Pancreas (tissue), 10 donors: ENCODE measurements around the gene CELF4. TPM values are rescaled to one million over a fixed set of nuclear protein-coding genes. Genes with fewer than 3 reads are reported as not detected.

Experiments
- ATAC-seq, 4 donors: fragments of 200-7000 bp; cut with Tn5 transposase; one replicate each; pipeline versions ENCODE4 v1.8.0 to v1.9.1; 2020; ENCODE audit warnings: mild to moderate bottlenecking in 4 of 4, moderate library complexity in 4 of 4
- DNase-seq, 6 donors: peaks; one replicate each; pipeline ENCODE4 v3.0.0-alpha.2; 2020
- FAIRE-seq: peaks from 2 replicates; lab custom pipeline; 2012; peaks lifted over from hg19 to GRCh38; lab: Jason Lieb, UNC
- H3K27ac ChIP-seq, 4 donors: fragments of 200-600 bp; sonication (generic); 1 replicate in 3 of 4; 2 replicates in 1 of 4; pipeline versions ENCODE4 v1.5.0 to v1.8.0; 2020
- H3K27me3 ChIP-seq, 4 donors: fragments of 200-600 bp; one replicate each; pipeline ENCODE4 v1.8.0; 2021
- H3K36me3 ChIP-seq, 3 donors: fragments of 200-600 bp; sonication (generic) in 1 of 3; one replicate each; pipeline versions ENCODE4 v1.5.0 to v1.8.0; 2020 to 2021
- H3K4me1 ChIP-seq, 3 donors: fragments of 200-600 bp; one replicate each; pipeline ENCODE4 v1.8.0; 2021
- H3K4me3 ChIP-seq, 4 donors: fragments of 200-600 bp; sonication (generic) in 2 of 4; one replicate each; pipeline versions ENCODE4 v1.5.0 to v1.8.0; 2020 to 2021
- H3K9me3 ChIP-seq, 4 donors: fragments of 200-600 bp; one replicate each; pipeline ENCODE4 v1.8.0; 2021
- CTCF ChIP-seq, 4 donors: fragments of 200-600 bp; sonication (generic) in 3 of 4; IDR thresholded peaks; one replicate each; pipeline versions ENCODE4 v1.5.0 to v1.8.0; 2021; ENCODE audit warnings: antibody characterized with exemption in 4 of 4
- WGBS, 2 donors: extraction: QIAGEN DNeasy Blood & Tissue Kit; methylation state at CpG; one replicate each; pipeline ENCODE4 v1.1.7; 2013; 5-methylcytosine and 5-hydroxymethylcytosine counted together
- intact Hi-C, 3 donors: fragments of 100-400 bp; cut with DNase I; formaldehyde crosslinking; loops; one replicate each; pipeline versions ENCODE4 v1.11.1 to v1.14.2; 2022
- polyA plus RNA-seq, 2 donors: library from polyadenylated mRNA; stranded (reverse); fragments of 200-250 nt; gene quantifications; one replicate each; pipeline ENCODE4 v1.2.3, GENCODE V29; 2013
- total RNA-seq, 6 donors: library from RNA; stranded (reverse); fragmentation: NEBNext Ultra II Directional in 4 of 6; extraction: Animal tissue kit (Norgen Biotek cat#: 25700) in 4 of 6; gene quantifications; one replicate each; pipeline versions ENCODE4 v1.2.1 to v1.2.4, GENCODE V29; 2021 to 2023
- donor health status: healthy with polysubstance abuse.
- donor health status: DM: no; HTN: no; CAD: no; lungs with moderate emphysema.
- donor health status: DM: no; HTN: no; CAD: no.
- donor health status: control.
- donor health status: control.
- donor health status: Bipolar disorder and iron deficiency.
- donor health status: DM: yes; HTN: yes; CAD: no.
- donor health status: DM: no; HTN: no; CAD: no.
- donor health status: DM: no; HTN: no; CAD: no.
- donor health status: DM: yes; HTN: yes; CAD: no.

The CELF4 gene
- total and polyA plus RNA-seq, 8 donors, result 1.0 to 10.0 (median 2.8) TPM

- Histone ChIP-seq H3K27ac (no peak overlapping the region), H3K36me3 (no peaks in the 10 kb centered on the region), H3K27me3 (no peaks in the 10 kb centered on the region), H3K4me1 (no peaks in the 10 kb centered on the region), H3K4me3 (no peak overlapping the region), H3K9me3 (no peaks in the 10 kb centered on the region)
- no peak for TF ChIP-seq CTCF (IDR thresholded peaks at IDR 0.05)
- ATAC-seq, result no peak
- intact Hi-C loops, result no loop called here
- 45 to 55% methylated on average over 5 of the region's 5 CpGs for WGBS, 2 donors
- DNase-seq, result peak in 1 of 6 donors; percentile 44
- no peak for FAIRE-seq
Measured at GRCh38 chr18:37282386-37283037, 283.1 kb downstream of the CELF4 start.

- peaks cover 0 to 3% (median 0%) of the 10 kb centered on the region in 4 donors for H3K27me3 ChIP-seq
- no peak overlapping the region for H3K4me3 ChIP-seq
- intact Hi-C loops, result no loop called here
- 53 to 58% methylated on average over 11 of the region's 11 CpGs for WGBS, 2 donors
- no peak for TF ChIP-seq CTCF (IDR thresholded peaks at IDR 0.05)
- FAIRE-seq (no peak), DNase-seq (no peak), ATAC-seq (no peak)
- no peaks in the 10 kb centered on the region for H3K36me3 ChIP-seq
- H3K4me1 ChIP-seq, result no peaks in the 10 kb centered on the region
- H3K27ac ChIP-seq, result no peak overlapping the region
- H3K9me3 ChIP-seq, result no peaks in the 10 kb centered on the region
Measured at GRCh38 chr18:37280701-37281393, 284.8 kb downstream of the CELF4 start.

GRCh38 chr18:37277804-37278203 is 287.8 kb downstream of the CELF4 start:
- intact Hi-C loops, result loop anchor here in 1 of 3 donors (10.0 kb wide), 1 partner anchor 53 kb away; no protein-coding TSS in a partner anchor
- 69 to 75% methylated on average over 10 of the region's 10 CpGs for WGBS, 2 donors
- no peaks in the 10 kb centered on the region for H3K9me3 ChIP-seq

GRCh38 chr18:37276111-37276890 is 289.3 kb downstream of the CELF4 start:
- intact Hi-C loops, result loop anchor here in 1 of 3 donors (10.0 kb wide), 1 partner anchor 52 kb away; no protein-coding TSS in a partner anchor
- H3K27ac ChIP-seq, result no peak overlapping the region
- TF ChIP-seq CTCF (IDR thresholded peaks at IDR 0.05), result no peak
- H3K9me3 ChIP-seq, result no peaks in the 10 kb centered on the region
- no peak for DNase-seq
- ATAC-seq, result no peak
- H3K36me3 ChIP-seq, result no peaks in the 10 kb centered on the region
- no peak overlapping the region for H3K4me3 ChIP-seq
- H3K27me3 ChIP-seq, result peaks cover 0 to 8% (median 2%) of the 10 kb centered on the region in 4 donors
- no peak for FAIRE-seq
- H3K4me1 ChIP-seq, result no peaks in the 10 kb centered on the region
- WGBS, 2 donors, result 71 to 75% methylated on average over 10 of the region's 10 CpGs

More at GRCh38 chr18:37277804-37278203, 287.8 kb downstream of the CELF4 start:
- no peaks in the 10 kb centered on the region for H3K4me1 ChIP-seq
- TF ChIP-seq CTCF (IDR thresholded peaks at IDR 0.05), result no peak
- DNase-seq (no peak), ATAC-seq (no peak), FAIRE-seq (no peak)
- H3K27ac ChIP-seq, result no peak overlapping the region
- H3K36me3 ChIP-seq, result no peaks in the 10 kb centered on the region
- H3K4me3 ChIP-seq, result no peak overlapping the region
- peaks cover 0 to 8% (median 2%) of the 10 kb centered on the region in 4 donors for H3K27me3 ChIP-seq
